ENCODE measurements around the gene PSMG3. TPM values are rescaled to one million over a fixed set of nuclear protein-coding genes. Genes with fewer than 3 reads are reported as not detected.
A peak's percentile ranks its signal among the peaks of the same experiment; 100 is the strongest.

The PSMG3 gene
- total RNA-seq, 1 donor from 2014 or later, result 13.3 TPM

DNA sequence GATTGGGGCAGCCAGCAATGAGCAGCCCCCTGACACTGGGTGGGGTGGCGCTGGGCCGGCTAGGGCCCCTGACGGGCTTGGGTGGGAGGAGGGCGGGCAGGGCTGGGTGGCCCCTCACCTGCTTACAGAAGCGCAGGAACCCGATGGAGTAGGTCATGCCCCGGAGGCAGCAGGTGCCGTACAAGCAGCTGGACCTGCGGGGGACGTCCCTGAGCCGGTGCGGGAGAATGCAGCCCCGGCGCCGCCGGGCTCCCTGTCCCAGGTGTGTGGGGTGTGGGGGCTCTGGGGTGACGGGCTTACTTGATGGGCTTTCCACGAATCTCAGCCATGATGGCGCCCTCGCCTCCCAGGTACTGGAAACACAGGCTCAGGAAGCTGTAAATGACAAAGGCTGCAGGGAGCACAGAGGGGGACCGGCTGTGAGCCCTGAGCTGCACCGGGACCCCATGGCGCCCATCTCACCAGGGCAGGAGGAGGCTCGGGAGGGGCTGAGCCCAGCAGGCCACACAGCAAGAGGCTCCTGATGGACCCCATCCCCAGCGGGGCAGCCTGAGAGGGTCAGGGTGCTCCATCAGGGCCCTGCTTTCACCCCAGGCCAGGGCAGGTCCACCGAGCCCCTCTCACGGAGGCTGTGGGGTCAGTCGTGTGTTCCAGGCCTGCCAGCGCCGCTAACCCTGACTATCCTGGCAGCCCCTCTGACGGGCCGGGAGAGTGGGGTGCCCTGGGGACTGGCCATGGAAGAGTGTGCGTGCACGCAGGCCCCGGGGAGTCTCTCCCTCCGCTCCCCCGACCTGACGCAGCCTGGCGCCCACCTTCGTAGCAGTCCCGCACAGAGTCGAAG lies 19.6 kb downstream of the PSMG3 start:
- ATAC-seq, result no peak
- DNase-seq (ENCODE audit: missing footprints), result peak; percentile 51
- intact Hi-C loops (cut with DNase I), result no loop called here

DNA sequence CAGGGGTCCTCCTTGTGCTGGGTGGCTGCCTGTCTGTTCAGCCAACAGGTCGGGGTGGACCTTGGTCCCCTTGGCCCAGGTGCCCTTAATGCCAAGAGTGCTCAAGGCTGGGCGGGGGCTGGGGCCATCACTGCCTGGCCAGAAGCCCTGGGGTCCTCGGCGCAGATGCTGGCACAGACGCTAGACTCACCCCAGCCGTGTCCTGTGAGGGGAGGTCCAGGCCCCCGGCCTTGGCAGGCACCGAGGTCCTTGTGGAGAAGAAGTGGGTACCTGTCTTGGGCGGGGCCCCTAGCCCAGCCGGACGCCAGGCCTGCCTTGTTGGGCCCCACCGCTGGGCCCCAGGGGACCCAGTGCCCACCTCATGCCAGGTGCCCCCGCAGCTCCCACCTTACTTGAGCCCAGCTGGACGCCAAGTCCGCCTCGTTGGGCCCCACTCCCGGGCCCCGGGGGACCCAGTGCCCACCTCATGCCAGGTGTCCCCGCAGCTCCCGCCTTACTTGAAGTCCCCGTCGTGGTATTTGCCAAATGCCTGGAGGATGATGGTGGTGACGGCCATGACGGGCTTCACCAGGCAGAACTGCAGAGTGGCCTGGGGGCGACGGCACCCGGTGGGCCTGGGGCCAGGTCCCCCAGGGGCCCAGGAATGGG lies 20.4 kb downstream of the PSMG3 start:
- ATAC-seq, result no peak
- intact Hi-C loops (cut with DNase I), result no loop called here
- peak; percentile 20 for DNase-seq (ENCODE audit: missing footprints)

DNA sequence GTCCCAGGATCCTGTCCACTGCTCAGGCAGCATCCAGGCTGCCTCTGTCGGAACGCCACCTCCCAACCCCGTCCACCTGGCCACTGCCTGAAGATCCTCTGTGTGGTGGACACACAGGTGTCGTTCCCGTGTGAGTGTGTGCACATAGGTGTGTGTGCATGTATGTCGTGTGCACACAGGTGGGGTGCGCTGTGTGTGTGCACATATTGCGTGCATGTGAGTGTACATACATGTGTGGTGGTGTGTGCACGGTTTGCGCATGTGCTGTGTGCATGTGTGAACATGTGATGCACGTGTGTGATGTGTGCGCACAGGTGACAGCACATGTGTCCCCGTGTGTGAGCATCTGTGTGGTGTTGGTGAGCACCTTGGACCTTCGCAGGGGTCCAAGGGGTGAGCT lies 20.9 kb downstream of the PSMG3 start:
- ATAC-seq, result no peak
- DNase-seq (ENCODE audit: missing footprints), result no peak
- intact Hi-C loops (cut with DNase I), result no loop called here

DNA sequence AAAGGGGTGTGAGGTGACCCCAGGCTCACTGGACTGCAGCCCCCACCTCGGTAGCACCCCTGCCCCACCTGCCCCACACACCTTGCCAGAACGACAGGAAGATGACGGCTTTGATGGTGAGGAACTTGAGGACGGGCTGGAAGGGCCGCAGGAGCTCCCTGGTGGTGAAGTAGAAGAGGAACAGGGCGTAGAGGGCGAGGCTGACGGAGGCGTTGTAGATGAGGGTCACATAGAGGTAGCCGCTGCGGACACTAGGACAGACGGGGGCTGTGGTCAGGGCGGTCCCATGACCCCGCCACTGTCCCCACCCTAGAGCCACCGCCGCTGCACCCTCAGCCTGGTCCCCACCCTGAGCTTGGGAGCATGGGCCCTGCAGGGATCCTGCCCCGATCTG lies 21.4 kb downstream of the PSMG3 start:
- intact Hi-C loops (cut with DNase I), result no loop called here
- DNase-seq (ENCODE audit: missing footprints) (no peak), ATAC-seq (no peak)

DNA sequence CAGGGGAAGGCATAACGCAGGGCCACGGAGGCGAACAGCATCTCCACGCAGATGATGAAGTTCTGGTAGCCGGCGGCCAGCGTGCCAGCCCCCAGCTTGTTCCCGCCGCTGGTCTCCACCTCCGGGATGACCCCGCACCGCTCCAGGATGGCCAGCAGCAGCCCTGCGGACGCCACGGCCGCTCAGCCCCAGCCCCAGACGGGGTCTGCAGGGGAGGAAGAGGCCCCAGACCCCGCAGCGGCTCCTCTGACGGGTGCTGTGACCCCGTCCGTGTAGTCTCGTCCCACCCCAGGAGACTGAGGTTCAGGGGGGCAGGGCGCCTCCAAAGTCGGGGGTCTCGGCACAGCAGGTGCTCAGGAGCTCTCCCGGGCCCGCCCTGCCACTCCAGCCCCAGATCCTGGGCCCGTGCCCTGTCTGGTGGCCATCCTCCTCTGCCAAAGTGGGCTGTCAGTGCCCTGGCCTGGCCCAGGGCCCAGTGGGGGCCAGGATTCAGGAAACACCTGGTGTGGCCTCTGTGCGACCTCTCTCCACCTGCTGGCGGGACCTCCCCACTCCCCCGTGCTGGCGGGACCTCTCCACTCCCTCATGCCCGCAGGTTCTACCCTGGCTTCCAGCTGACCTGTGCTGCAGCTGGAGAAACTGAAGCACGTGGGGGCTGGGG lies 21.9 kb downstream of the PSMG3 start:
- intact Hi-C loops (cut with DNase I), result no loop called here
- ATAC-seq, result no peak
- no peak for DNase-seq (ENCODE audit: missing footprints)

DNA sequence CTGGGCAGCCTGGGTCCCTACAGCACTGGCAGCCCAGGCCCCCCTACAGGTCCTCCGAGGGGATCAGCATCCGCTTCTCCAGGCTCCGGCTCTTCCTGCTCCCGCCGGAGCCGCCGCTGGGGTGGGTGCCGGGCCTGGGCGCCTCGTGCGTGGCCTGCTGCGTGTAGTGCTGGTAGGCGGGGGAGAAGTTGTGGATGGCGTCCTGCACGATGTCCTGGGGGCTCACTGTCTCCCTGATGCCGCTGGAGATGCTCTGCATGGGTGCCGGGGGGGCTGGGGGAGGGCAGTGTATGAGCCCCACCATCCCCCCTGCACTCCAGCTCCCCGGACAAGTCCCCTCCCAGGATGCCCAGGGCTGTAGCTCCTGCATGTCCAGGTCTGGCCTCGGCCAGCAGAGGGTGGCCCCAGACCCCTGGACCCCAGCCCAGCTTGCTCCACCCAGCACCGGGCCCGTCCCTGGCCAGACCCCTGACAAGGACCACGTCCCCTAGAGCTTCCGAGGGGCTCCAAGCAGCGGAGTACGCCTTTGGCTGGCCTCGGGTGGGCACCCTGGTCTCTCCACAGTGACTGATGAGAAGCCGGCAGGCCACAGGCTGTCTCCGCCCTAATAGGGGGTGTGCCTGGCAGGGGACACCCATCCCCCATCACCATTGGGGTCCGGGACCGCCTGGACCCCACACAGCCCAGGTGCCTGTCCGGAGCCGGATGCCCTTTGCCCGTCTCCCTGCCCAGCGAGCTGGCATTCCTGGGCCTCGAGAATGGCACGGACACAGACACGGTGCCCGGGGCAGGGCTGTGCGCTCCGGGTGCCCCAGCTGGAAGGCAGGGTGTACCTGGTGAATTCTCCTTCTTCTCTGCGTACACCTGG lies 22.7 kb downstream of the PSMG3 start:
- intact Hi-C loops (cut with DNase I), result no loop called here
- ATAC-seq (no peak), DNase-seq (ENCODE audit: missing footprints) (no peak)

DNA sequence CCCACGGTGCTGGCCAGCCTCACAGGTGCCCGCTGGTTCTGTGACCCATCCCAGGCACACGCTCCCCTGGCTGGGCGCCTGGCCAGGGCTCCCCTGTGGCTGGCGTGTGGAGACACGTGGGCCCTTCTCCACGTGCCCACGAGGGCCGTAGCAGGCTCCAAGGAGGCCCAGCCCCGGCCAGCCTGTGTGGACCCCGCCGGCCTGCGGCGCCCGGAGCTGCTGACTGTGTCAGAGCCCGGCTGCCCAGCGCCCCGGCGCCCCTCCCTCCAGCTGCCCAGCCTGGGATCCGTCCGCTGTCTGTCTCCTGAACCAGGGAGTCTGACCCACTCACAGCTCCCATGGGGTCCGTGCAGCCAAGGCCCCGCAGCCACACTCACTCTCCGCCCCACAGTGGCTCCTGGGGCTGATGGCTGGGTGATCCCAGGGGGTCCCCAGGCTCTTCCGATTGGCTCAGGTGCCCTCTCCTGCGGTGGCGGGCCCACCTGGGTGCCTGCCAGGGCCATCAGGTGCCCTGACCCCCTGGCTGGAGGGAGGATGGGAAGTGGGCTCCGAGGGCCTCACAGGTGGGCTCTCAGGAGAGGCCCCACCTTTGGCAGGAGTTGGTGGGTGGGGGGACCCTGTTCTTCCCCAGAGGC lies 23.4 kb downstream of the PSMG3 start:
- ATAC-seq (no peak), DNase-seq (ENCODE audit: missing footprints) (no peak)
- intact Hi-C loops (cut with DNase I), result no loop called here

DNA sequence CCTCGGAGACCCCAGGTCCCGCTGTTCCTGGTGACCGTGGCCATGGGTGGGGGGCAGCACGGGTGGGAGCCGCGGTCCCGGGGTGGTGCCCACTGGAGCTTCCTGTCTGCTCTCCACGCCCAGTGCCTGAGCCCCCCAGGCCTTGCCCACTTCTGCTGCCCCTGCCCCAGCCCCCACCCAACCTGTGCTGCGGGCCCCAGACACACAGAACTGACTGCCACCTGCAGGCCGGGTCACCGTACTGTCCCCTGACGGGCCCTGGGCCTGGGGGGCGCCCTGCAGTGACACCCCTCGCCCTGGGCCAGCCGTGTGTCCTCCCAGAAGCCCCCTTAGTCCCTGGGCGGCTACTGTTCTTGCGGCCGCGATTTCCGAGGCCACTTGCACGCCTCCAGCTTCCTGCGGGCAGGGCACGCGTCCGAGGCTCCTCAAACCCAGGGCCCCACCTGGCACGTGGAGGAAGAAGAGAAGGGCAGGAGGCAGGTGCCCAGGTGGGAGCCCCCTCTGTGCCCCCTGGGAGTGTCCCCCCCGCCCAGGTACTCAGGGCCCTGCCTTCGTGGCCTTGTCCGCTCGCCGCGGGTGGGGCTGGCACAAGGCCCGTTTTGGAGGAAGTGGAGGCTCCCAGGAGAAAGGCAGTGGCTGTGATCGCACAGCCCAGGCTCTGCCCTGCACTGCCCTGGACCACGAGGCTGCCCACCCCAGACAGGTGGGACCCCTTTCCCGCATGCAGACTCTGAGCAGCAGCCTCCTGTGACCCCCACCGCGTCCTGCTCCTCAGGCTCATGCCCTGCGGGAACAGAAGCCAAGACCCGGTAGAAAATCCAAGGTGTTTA lies 24.2 kb downstream of the PSMG3 start:
- intact Hi-C loops (cut with DNase I), result no loop called here
- DNase-seq (ENCODE audit: missing footprints) (no peak), ATAC-seq (no peak)

DNA sequence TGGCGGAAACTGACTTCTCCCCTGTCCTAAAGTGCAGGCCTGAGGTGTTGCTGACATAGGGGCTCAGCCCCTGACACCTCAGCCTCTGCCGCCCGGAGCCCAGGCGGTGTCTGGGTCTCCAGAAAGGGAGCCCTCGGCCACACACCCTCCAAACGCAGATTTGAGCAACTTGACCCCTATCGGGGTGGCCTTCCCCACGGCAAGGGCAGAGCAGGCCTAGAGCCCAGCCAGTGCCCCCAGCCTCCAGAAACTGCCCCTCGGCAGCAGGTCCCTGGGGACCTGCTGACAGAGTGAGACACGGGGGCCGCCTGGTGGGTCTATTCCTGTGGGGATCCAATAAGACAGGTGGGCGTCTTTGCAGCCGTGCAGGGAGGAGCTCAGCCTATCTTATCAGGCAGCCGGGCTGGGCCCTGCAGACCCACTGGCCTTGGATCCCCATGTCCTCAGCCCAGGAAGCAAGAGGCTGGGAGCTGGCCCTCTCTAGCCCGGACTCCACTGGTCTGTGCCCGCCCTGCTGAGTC lies 24.9 kb downstream of the PSMG3 start:
- ATAC-seq (no peak), DNase-seq (ENCODE audit: missing footprints) (no peak)
- intact Hi-C loops (cut with DNase I), result no loop called here

DNA sequence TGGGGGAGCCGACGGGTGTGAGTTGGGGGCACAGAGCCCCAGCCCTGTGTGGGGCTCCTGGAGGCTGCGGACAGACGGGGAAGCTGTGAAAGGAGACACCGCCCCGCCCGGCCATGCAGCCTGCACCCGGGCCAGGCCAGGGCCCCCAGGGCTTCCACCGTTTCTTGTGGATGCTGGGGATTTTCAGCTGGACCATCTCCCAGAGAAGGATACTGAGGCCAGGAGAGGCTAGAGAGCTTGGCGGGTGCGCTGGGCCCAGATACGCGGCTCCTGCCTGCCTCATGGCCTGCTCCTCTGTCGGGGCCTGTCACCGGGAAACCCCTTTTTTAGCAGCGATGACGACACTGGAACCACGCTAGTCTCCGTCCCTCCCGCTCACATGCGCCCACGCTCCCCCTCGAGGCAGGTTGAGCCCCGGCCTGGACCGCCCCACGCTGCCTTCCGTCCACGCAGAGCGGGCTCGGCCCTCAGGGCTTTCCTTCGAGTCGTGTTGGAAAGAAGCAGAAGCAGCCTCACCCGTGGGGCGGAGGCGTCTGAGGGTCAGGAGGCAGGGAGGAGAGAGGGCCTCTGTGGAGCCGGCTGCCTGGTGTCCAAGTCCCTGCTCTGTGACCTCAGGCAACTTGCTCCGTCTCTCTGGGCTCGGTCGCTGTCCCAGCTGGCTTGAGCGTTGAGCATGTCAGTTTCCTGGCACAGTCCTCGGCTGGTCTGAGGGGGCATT lies 25.5 kb downstream of the PSMG3 start:
- ATAC-seq, result no peak
- intact Hi-C loops (cut with DNase I), result no loop called here
- DNase-seq (ENCODE audit: missing footprints), result no peak

DNA sequence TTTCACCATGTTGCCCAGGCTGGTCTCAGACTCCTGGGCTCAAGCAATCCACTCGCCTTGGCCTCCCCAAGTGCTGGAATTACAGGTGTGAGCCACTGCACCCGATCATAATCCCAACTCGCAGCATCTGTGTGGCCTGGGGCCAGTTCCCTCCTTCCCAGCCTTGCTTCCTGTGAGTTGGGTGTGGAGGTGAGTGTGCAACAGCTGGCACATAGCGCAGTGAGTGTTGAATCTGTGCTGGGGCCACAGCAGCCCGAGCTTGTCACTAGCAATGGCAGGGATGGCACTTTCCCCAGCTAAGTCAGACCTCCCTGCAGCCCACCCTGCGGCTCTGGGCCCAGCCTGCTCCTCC lies 26.0 kb downstream of the PSMG3 start:
- DNase-seq (ENCODE audit: missing footprints) (no peak), ATAC-seq (no peak)
- intact Hi-C loops (cut with DNase I), result no loop called here

DNA sequence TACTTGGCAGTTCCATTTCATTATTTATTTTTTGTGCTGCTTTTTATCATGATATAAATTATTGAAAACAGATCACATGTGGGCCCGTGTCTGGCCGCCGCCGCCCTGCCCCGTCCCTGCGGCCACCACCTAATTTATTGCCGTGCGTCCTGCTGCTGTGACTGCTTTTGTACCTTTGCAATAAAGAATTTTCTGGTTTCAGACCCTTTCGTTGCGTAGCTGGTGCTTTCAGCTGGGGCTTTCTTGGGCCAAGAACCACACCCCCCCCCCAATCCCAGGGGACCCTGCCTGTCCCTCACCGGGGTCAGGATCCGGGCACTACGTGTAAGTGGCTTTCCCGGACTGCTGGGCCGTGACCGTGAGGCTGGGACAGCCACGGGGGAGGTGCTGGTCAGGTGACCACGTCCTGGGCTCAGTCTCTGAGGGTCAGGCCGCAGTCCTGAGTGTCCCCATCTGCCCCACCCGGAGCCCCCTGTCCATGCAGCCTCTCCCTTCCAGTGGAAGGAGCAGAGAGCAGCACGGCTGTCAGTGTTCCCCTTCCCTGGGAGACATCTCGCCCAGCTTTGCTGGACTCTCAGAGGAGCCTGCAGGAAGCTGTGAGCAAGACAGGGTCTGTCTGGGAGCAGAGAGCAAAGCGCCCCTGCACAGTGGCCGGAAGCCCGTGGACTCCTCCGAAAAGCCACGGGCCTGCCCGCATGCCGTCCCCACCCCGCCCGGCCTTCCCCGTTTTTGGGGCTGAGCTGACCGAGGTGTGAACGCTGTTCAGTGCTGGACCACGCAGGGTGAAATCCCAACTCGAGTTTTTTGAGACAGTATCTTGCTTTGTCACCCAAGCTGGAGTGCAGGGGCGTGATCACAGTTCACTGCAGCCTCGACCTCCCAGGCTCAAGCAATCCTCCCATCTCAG lies 26.7 kb downstream of the PSMG3 start:
- no peak for DNase-seq (ENCODE audit: missing footprints)
- intact Hi-C loops (cut with DNase I), result no loop called here

DNA sequence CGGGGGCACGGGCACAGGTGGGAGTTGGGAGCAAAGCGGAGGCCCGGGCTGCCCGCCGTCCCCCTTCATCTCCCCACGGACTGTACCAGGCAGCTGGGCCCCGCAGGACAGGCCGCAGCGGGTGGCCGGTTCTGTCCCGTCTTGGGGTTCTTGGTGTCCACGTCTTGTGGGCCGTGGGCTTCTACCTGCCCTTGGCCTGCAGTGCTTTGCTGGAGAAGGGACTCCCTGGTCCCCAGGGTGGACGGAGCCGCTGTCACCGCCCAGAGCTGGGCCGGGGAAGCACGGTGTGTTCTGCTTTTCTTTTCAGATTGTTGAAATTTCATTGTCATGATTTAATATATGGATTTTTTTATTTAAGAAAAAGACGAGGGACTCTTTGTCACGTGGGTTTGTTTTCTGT lies 27.5 kb downstream of the PSMG3 start:
- intact Hi-C loops (cut with DNase I), result no loop called here
- ATAC-seq (no peak), DNase-seq (ENCODE audit: missing footprints) (no peak)

More for the DNA sequence above, 26.7 kb downstream of the PSMG3 start:
- ATAC-seq, result no peak

DNA sequence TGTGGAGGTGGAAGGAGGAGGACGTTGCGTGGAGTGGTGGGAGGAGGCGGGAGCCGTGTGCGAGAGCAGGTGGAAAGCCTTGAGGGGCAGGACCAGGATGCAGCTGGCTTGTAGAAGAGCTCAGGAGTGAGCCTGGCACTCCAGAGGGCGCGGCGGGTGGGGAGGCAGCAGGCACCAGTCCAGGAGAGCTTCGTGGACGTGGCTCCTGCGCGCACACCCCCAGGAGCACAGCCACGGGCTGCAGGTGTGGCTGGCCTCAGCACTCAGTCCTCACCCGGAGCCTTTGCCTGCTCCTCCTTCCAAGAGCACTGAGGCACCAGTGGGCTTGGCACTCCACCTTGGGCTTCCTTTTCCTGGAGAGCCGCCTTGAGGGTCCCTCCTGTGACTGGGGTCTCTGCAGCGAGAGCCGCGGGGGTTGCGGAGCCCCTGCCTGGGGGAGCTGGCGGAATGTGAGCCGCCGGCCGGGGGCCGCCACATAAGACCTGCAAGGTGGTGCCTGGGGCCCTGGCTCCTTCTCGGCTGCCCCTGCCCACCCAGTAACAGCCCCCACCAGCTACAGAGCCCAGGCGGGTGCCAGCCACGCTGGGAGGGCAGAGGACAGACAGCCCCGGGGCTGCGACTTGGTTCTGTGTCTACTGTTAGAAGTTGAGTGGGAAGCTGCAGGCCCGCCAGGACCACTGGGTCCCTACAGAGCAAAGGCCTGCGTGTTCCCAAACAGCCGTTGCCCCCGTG lies 28.2 kb downstream of the PSMG3 start:
- DNase-seq (ENCODE audit: missing footprints), result no peak
- intact Hi-C loops (cut with DNase I), result no loop called here
- ATAC-seq, result no peak

DNA sequence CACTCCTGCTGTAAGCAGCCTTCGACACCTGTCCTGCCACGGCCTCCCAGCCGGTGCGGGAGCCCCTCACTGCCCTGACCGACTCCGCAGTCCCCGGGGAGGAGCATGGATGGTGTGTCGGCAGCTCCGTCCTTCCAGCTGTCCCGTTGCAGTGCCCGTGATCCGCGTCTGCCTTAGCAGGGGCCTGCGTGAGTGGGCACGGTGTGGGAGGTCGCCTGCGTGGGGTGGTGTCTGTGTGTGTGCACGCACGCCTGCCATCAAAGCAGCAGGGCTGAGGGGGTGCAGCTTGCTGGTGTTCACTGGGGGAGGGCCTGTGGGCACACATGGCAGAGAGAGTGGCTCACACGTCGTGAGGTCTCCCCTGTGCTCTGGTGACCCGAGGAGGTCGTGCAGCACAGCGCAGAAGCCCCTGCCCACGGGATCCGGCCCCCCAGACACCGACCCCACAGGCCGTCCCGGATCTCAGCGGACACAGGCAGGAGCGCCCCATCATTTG lies 29.0 kb downstream of the PSMG3 start:
- DNase-seq (ENCODE audit: missing footprints), result no peak
- intact Hi-C loops (cut with DNase I), result no loop called here

More for the DNA sequence above, 29.0 kb downstream of the PSMG3 start:
- ATAC-seq, result no peak
